ENCODE measurements around the gene GLP1R. TPM values are rescaled to one million over a fixed set of nuclear protein-coding genes. Genes with fewer than 3 reads are reported as not detected.
"Not testable (repeated sequence)": the region's sequence is repeated elsewhere in the genome, so short reads cannot be mapped to it uniquely, and the experiment has no call there.

Gene GLP1R
- polyA plus RNA-seq, 3 donors, result 0.62 to 1.1 (median 0.93) TPM

DNA sequence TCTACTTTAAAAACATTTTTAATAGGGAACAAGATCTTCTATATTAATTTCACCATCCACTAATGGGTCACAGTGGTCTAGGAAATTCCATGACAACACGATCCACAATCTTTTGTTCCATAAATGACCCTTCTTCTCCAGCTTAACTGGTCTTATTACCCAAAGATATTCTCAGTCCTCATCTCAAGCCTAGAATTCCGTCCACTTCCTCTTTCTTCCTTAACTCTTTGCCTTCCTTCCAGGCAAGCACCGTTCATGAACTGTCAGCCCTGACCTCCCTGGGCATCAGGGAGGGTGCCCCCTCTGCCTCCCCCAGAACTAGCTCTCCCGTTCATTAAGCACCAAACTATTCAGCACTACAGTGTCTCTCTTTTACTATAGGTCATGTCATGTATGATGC, 58.5 kb downstream of the GLP1R start:
- no peak for DNase-seq (ENCODE audit: extremely low read depth in 1 of 11, low read depth in 9 of 11, low spot score in 4 of 11)

DNA sequence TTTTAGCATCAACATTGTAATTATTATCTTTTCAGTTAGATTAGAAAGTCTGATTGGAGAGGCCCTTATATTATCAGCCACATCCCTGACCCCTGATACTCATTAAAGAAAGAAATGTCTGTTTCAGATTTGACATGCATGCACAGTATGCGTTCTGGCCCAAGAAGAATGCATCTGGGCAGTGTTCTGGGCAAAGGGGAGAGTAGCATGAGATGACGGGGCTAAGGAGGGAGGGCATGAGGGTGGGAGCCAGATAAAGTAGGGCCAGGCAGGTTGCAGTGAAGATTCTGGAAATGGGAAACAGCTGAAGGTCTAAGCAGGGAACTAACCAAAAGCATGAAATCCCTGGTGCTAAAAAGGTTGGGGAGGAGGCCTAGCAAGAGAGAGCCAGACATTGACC, 59.1 kb downstream of the GLP1R start:
- no peak for DNase-seq (ENCODE audit: extremely low read depth in 1 of 11, low read depth in 9 of 11, low spot score in 4 of 11)

DNA sequence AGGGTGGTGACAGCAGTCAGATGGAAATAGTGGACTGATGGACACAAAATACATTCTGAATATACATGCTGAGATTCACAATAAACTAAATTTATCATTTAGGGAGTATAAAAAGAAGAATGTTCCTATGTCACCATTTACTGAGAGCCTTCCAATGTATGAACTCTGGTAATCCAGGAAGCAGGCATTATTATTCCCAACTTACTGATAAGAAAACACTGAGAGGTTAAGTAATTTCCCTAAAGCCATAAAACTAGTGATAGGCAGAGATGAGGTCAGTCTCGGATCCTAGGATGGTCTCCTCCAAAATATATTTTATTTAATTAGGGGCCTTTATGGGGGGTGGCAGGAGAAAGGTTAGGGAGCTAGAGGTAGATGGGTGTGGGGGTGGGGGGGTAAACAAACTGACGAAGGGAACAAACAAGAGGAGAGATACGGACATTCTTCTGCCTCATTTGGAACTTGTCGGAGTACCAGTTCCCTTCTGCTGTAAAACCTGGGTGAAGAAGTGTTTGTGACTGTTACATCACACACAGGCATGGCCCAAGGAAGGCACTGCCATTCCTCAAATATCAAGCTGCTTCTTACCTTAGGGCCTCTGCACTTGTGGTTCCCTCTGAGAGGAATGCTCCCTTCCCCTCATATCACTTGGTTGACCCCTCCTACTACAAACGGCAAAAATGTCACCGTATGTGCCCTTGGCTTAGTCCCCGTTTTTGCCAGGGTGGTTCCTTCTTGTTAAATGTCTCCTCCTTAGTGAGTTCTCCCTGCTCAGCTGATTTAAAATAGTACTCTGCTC, 59.7 kb downstream of the GLP1R start:
- no peak for DNase-seq (ENCODE audit: extremely low read depth in 1 of 11, low read depth in 9 of 11, low spot score in 4 of 11)

DNA sequence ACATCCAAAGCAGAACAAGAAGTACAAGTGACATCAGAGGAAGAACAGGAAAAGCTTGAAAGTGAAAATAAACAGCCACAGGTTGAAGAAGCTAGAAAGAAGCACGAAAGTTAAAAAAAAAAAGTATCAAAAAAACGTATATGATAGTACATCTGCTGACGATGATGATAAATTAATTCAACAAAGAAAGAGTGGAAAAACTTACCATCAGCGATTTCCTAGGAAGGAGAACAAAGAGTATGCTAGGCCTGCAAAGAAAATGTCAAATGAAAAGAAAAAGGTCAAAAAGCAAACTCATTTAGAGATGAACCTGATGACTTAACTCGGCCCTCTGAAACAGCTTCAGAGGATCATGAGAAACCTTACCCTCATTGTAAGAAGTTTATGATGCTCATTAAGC, 62.7 kb downstream of the GLP1R start:
- no peak for DNase-seq (ENCODE audit: extremely low read depth in 1 of 11, low read depth in 9 of 11, low spot score in 4 of 11)

- no peak for DNase-seq (ENCODE audit: extremely low read depth in 1 of 11, low read depth in 9 of 11, low spot score in 4 of 11)
These were observed 65.2 kb downstream of the GLP1R start for GRCh38 chr6:39113788-39114187.

DNA sequence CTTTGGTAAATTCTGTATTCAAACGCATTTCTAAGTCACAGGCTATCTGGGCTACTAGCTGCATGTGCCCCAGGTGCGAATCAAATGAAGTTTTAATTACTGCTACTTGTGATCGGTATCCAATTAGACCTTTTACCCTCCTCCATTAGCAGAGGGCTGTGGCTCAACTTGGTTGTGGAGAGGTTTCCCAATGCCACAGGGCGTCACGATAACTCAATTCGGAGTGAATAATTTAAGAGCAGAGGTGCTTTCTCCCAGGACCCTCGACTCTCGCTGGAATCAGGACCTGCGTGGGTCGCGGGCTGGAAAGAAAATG, 65.8 kb downstream of the GLP1R start:
- peak in 2 of 11 donors; percentile 2 to 5 for DNase-seq (ENCODE audit: extremely low read depth in 1 of 11, low read depth in 9 of 11, low spot score in 4 of 11)

GRCh38 chr6:39114704-39115599, 66.4 kb downstream of the GLP1R start, which contains the start of gene SAYSD1:
SAYSD1 (minus strand) TSS chr6:39115186; CDS start chr6:39115089, 97 bp downstream.
- peak; percentile 76 to 92 (median 90) for DNase-seq (ENCODE audit: extremely low read depth in 1 of 11, low read depth in 9 of 11, low spot score in 4 of 11)

- DNase-seq (ENCODE audit: extremely low read depth in 1 of 11, low read depth in 9 of 11, low spot score in 4 of 11), result no peak
These were observed 70.3 kb downstream of the GLP1R start for GRCh38 chr6:39118921-39119320.

DNA sequence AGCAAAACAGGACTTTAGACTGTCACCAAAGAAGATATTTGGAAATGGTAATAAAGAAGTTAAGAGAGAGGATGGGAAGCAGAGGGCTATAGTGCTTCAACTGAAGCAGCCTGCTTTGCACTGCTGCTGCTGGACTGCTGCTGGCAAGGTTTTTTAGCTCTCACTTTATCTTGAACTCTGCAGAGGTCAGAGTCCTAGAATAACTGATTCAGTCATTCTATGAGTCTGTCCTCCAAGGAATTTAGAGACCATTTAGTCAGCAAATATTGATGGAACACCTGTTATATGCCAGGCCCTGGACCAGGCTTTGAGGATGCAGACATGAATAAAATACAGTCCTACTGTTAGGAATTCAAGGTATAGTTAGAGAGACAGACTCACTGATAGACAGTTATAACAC, 75.5 kb downstream of the GLP1R start:
- no peak for DNase-seq (ENCODE audit: extremely low read depth in 1 of 11, low read depth in 9 of 11, low spot score in 4 of 11)

DNA sequence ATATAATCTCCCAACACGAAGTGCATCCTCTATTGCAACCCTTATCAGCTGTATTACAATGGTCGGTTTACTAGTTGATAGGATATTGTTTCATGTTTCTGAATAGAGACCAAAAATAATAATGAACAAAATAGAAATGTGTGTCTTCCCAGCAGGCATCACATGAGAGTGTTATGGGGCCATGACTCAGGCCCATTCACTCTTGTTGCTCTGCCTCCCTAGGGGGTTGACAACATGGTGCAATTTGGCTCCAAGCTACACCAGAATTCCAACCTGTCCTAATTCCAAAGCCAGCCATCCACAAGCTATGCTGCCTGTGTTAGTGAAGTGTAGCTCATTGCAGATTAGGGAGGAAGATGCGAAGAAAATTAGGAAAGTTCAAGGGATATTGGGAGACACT, 79.5 kb downstream of the GLP1R start:
- DNase-seq (ENCODE audit: extremely low read depth in 1 of 11, low read depth in 9 of 11, low spot score in 4 of 11), result no peak

DNA sequence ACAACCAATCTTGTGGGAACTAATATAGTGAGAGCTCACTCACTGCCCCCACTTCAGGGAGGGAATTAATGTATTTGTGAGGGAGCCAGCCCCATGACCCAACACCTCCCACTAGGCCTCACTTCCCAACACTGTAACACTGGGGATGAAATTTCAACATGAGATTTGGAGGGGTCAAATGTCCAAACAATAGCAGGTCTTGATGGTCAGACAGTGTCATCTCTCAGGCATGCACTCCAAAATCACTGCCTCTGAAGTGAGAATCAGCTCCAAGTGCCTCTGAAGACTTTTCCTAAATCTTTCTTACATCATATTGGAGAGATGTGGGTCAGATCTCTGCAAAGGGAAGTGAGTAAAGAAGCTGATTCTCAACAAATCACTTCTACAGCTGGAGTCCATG, 80.3 kb downstream of the GLP1R start:
- DNase-seq (ENCODE audit: extremely low read depth in 1 of 11, low read depth in 9 of 11, low spot score in 4 of 11), result no peak

DNA sequence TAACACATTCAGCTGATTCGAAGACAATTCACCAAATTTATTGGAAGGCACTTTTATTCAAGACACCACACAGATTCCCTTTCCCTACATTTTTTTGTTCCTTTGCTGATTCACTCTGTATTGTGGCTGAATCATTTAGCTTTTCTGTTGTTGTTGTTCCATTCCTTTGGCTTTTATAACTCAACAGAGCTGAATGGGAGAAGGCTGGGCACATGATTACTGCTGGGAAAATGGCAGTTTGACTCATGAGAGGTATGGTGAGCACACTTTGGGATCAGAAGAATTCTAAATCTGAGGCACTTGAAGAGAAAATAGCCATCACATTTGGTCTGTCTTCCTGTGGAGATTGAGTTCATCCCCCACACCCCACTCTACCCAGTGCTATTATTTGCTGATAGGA, 82.1 kb downstream of the GLP1R start:
- no peak for DNase-seq (ENCODE audit: extremely low read depth in 1 of 11, low read depth in 9 of 11, low spot score in 4 of 11)

DNA sequence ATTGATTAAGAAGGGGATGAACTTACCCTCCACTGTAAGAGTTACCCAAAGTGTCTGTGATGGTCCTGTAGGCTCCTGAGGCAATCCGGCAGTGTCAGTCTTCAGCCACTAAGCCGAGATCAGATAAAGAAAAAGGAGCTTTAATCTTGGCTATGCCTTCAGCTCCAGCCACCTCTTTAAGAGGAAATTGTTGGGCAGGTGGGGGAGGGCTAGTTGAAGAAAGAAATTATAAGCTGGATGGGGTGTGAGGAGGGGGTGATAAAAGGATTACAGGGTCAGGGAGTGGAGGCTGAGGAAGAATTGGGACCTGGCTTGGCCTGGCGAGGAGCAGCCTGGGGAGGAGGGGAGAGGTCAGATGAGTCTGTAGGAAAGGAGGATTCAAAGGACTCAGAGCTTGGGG, 86.2 kb downstream of the GLP1R start:
- not testable (repeated sequence) for DNase-seq (ENCODE audit: extremely low read depth in 1 of 11, low read depth in 9 of 11, low spot score in 4 of 11)

- not testable (repeated sequence) for DNase-seq (ENCODE audit: extremely low read depth in 1 of 11, low read depth in 9 of 11, low spot score in 4 of 11)
These were observed 87.6 kb downstream of the GLP1R start for GRCh38 chr6:39136207-39136606.

DNA sequence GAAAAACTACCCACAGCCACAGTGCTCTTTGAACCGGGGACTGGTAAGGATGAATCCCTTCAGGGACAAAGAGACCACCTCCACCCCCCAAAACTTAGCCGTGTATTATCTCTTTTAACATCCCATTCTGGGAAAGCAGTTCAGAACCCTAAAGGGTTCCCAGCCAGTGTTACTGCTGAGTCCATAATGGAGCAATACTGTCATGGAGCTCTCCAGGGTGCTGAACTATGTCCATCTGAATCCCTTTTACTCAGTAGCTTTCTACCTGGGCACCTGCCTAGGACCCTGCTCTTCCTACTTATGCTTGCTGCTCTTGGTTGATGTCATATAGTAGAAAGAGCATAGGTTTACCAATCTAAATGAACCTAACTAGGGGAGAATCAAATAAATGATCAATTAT, 88.7 kb downstream of the GLP1R start:
- peak; percentile 33 to 77 (median 67) for DNase-seq (ENCODE audit: extremely low read depth in 1 of 11, low read depth in 9 of 11, low spot score in 4 of 11)

Other genes starting within 250 kb of the GLP1R start
- gene SAYSD1, start 66.4 kb downstream of the GLP1R start, polyA plus RNA-seq (ENCODE audit: insufficient read length in 3 of 3), result 10 to 100 TPM; 18.8 to 22.1 (median 21.5) TPM
- 10 to 100 TPM in 2 of 3 donors, 1 to 10 TPM in 1; 8.9 to 12.7 (median 10.7) TPM for gene KCNK5, start 180.7 kb downstream of the GLP1R start, polyA plus RNA-seq (ENCODE audit: insufficient read length in 3 of 3)

All from renal cortex interstitium (tissue), 11 donors.